GM19239 (cell line): Measurements from ENCODE around the gene MAGI2.
A peak's percentile ranks its signal among the peaks of the same experiment; 100 is the strongest.

Source experiments
- DNase-seq: peaks from one replicate; pipeline ENCODE4 v3.0.0; 2011; ENCODE audit warnings: low spot score; ENCODE audit not compliant: insufficient read length
- FAIRE-seq: peaks from 2 replicates; lab custom pipeline; 2011; peaks lifted over from hg19 to GRCh38; lab: Jason Lieb, UNC

The MAGI2 gene

DNA sequence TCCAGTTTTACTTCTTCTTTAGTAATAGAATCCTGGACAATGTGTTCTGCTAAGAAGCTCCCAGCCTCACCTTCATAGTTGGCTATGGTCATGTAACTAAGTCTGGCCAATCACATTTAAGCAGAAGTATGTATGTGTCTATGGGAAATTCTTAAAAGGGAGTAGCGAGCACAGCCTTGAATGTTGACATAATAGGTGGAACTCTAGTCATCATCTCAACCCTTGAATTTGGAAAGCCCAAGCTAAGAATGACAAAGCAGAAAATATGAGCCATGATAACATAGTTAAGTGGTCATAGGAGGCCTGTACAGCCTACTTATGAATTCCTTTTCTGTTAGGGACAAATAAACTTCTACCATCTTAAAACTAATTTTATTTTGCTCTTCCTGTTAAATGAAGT is 134.1 kb downstream of the MAGI2 start:
- FAIRE-seq (no peak), DNase-seq (no peak)

DNA sequence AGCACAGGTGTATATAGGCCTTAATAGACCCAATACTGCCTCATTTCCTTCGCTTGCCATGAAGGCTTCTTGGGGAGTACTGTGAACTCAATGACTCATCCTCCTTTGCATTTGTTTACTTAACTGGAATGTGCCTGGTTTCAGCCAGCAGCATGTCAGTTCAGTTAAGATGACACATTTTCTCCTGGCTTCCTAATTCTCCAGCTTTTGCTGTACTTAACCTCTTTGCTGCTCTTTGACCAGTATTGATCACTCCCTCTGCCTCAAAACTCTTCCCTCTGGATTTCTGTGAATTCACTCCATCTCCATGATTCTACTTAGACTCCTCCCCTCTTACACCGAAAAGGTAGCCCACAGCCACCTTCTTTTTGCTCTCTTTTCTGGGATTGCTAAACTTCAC is 135.7 kb downstream of the MAGI2 start:
- no peak for DNase-seq
- FAIRE-seq: no peak

DNA sequence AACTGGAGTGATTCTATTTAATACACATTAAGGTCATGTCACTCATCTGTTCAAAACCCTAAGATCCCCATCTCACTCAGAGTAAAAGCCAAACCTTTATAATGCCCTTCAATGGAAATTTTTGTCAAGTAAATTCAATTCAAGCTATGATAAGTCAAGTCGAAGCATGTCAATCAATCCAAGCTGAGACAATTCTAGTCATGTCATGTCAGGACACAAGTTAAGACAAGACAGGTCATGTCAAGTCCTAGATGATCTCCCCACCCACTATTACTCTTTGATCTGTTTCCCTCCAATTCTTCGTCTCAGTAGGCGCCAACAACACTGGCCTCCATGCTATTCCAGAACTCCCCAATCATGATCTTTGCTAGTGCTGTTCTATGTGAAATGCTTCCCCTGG is 141.4 kb downstream of the MAGI2 start:
- FAIRE-seq: no peak

DNA sequence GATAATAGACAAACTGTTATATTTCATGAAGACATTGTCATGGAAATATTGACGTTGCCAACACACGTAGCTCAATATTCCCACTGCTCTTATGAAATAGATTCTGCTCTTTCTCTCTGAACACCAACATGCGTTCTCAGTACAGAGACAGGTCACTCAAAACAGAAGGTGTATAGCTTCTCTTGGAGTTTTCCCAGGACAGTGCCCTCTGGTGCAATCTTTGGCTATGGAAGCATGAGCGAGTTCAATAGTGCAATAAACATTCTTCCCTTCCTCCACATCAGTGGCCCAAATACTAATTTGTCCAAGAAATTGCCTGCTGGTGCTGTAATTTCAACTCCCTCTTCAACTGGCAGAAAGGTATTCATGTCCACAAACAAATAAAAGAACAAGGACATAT is 145.3 kb downstream of the MAGI2 start:
- DNase-seq (no peak), FAIRE-seq (no peak)

More for the DNA sequence above, 141.4 kb downstream of the MAGI2 start:
- DNase-seq: no peak

DNA sequence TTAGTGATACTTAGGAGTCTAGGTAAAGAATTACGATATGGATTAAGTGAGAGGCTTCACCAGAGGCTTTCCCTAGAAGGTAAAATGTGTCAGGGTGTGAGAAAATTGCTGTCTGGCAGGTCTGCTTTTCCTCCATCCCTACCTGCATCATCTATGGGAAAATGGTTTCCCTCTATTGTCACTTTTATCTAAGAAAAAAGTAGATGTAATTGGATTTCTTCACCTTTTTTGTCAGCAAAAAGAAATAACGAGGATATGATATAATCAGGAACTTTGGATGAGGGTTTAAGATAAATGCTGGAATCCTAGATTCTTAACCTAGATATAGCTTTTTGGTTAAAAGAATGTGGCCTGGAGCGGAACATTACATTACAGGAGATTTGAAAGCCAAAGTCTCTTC is 146.1 kb downstream of the MAGI2 start:
- no peak for FAIRE-seq

DNA sequence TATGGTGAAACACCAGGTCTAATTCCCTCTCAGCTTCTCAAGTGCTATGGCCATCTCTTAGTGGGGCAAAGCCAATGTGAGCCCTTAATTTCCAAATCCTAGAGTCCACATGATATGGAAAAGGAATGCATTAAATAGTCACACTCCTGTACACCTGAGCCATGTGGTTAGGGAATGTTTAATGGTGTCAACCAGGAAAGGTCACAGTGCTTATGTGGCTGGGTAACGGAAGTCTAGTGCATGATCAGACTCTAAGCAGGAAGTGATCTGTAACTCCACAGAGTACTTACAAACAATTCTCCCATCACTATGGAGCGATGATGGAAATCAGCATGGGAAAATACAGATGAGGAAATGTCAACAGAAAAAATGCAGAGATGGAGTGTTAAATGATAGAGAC is 148.8 kb downstream of the MAGI2 start:
- no peak for FAIRE-seq

More for the DNA sequence above, 146.1 kb downstream of the MAGI2 start:
- no peak for DNase-seq

DNA sequence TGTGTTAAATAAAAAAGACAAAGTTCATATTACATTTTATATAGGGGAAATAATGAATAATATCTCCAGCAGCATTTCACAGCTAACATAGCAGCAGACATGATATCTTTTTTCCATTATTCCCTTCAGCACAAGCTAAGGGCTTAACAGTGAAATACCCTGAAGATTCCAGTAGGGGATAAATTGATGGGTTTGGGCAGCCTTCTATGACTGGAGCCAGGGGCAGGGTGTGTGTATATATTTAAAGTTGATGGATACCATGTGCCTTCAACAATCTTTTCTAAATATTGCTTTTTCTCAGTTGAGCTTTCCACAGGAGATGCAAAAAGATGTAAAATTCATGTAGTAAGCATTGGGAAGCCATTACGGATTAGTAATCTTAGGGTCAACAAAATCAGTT is 151.2 kb downstream of the MAGI2 start:
- no peak for FAIRE-seq
- DNase-seq: no peak

More for the DNA sequence above, 148.8 kb downstream of the MAGI2 start:
- no peak for DNase-seq

DNA sequence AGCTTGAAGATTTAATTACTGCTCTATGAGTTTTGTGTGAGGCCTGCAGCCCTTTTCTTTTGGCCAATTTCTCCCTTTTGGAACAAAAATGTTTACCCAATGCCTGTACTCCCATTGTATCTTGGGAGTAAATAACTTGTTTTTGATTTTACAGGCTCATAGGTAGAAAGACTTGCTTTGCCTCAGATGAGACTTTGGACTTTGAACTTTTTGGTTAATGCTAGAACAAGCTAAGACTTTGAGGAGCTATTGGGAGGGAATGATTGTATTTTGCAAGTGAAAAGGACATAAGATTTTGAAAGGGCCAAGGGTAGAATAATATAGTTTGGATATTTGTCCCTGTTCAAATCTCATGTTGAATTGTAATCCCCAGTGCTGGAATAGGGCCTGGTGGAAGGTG is 152.0 kb downstream of the MAGI2 start:
- DNase-seq (no peak), FAIRE-seq (no peak)

DNA sequence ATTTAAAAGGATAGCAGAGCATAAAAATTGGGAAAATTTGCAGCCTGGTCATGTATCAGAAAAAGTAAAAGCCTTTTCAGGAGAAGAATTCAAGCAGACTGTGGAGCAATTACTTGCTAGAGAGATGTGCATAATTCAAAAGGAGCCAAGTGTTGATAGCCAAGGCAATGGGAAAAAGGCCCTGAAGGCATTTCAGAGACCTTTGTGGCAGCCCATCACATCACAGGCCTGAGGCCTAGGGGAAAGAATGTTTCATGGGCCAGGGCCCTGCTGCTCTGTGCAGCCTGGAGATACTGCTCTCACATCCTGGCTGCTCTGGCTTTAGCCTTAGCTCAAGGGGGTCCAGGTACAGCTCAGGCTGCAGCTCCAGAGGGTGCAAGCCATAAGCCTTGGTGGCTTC is 152.9 kb downstream of the MAGI2 start:
- FAIRE-seq (no peak), DNase-seq (no peak)

DNA sequence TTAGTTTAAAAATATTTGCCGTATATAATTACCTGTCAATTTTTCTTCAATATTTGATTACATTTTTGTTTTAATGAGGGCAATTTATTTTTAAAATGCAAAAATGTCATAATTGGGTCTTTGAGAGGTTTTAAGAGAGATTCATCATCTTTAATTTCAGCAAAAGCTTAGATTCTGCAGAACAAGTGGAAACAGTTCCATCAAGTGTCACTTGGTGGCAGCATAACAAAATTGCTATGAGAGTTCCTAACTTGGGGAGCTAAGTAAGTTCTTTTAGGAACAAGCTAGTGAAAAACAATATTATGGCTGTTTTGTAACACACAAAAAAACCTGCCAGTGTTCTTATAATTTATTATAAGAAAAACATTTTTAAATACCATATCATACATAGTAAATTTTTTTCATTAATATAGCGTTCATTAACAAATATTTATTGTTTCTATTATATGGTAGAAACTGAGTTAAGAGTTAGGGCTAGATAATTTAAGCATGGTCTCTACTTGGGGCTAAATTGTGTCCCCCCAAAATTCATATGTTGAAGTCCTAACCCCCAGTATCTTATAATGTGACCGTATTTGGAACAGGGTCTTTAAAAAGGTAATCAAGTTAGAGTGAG is 155.2 kb downstream of the MAGI2 start:
- DNase-seq: no peak
- peak; percentile 51 for FAIRE-seq

DNA sequence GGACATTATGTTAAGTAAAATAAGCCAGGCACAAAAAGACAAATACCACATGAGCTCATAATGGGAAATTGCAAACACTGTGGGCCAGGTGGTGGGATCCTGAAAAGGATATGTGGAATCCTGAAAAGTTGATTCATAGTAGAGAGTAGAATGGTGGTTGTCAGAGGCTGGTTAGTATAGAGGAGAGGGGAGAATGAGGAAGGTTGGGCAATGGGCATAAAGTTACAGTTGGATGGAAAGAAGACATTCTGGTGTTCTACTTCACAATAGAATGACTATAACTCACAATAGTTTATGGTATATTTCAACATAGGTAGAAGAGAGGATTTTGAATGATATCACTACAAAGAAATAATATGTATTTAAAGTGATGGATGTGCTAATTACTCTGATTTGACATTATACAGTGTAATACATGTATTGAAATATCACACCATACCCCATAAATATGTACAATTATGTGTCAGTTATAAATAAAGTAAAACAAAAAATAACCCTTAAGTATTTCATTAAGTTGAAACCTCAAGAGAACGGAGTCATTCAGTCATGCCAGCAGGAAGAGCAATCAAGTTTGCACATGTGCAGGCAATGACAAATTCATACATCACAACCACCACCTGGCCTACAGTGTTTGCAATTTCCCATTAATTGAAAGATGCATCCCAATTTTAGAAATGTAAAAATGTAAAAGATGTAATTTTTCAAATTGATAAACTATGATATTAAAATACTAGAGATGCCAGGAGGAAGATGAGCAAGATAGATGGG is 156.7 kb downstream of the MAGI2 start:
- no peak for DNase-seq
- no peak for FAIRE-seq

DNA sequence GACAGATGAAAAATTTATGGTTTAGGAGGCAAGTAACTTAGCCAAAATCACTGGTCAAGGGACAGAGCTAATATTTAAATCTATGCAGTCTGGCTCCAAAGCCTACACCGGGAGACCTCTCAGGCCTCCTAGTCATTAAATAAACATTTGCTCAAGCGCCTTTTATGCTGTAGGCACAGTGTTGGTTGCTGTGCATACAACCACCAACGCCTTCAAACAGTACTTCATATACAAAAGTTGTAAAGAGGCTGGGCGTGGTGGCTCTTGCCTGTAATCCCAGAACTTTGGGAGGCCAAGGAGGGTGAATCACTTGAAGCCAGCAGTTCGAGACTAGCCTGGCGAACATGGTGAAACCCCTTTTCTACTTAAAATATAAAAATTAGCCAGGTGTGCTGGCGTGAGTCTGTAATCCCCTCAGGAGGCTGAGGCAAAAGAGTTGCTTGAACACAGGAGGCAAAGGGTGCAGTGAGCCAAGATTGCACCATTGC is 159.8 kb downstream of the MAGI2 start:
- no peak for FAIRE-seq
- no peak for DNase-seq

DNA sequence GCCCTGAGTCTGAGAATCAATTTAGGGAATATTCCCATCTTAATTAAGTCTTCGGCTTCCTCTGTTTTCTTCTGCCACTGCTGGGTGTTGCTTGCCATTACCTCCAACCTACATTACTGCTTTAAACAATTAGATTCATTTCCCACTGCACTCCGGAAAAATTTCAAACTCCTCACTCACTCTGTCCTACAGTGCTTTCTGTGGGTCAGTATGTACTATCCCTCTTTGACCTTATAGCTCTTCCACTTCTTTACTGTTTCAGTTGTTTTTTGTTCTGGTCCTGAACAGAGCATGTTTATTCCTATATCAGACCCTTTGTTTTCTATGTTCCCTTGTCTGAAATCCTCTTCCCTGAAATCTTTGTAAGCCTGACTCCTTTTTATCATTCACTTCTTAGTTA is 160.6 kb downstream of the MAGI2 start:
- FAIRE-seq: no peak

DNA sequence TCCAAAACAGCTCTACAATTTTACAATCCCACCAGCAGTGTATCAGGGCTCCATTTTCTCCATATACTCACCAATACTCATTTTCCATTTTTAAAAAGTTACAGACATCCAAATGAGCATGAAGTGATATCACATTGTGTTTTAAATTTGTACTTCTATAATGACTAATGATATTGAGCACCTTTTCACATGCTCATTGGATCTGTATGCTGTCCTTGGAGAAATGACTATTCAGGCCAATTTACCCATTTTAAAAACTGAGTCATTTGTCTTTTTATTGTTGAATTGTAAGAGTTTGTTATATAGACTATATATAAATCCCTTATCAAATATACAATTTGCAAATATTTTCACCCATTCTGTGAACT is 162.0 kb downstream of the MAGI2 start:
- FAIRE-seq: no peak
- no peak for DNase-seq

More for the DNA sequence above, 160.6 kb downstream of the MAGI2 start:
- no peak for DNase-seq

DNA sequence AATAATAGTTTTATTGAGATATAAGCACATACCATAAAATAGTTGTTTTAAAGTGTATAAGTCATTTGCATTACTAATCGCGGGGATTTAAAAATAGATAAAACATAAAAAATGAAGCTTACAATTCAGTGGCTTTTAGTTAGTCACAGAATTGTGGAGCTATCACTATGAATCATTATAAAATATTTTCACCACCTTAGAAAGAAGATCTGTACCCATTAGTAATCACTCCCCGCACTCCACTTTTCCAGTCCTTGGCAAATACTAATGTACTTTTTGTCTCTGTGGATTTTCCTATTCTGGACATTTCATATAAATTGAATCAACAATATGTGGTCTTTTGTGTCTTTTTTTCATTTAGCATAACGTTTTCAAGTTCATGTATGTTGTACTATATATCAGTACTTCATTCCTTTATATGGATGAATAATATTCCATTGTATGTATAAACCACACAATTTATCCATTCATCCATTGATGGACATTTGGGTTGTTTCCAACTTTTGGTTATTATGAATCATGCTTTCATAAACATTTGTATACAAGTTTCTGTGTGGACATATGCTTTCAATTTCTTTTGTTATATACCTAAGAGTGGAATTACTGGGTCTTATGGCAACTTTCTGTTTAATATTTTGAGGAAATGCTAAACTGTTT is 162.5 kb downstream of the MAGI2 start:
- DNase-seq: no peak
- FAIRE-seq: no peak

DNA sequence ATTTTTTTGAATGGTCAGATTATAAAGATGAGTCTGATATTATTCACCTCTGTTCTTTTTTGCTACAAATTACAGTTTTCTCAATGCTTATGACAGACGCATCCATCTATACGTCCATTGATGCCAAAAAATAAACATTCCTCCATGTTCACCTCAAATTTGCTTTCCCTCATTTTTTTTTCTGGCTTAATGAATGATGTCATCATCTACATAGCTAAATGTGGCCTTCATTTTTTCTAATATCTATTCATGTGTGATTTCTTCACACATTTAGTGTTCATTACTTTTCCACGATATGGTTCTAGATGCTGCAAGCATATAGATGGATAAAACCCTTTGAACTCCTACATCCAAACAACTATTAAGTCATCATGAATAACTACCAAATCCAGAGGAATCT is 163.1 kb downstream of the MAGI2 start:
- no peak for FAIRE-seq
- DNase-seq: no peak

DNA sequence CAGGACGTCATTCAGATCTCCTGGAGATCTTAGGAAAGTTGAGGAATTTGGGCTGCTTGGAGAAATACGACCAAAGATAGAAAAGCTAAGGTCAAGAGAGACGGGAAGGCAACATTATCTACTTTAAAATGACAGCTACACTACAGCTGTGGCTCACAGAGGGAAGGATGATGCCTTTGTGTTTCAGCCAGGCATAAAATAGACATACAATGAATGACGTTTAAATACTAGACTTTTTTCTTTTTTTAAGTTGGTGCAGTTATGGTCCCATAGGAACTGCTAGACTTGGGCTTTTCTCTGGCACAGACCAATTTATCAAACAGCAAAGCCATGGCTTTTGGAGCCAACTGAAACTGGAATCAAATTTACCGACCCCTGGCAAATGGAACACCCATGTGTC is 164.8 kb downstream of the MAGI2 start:
- no peak for DNase-seq

DNA sequence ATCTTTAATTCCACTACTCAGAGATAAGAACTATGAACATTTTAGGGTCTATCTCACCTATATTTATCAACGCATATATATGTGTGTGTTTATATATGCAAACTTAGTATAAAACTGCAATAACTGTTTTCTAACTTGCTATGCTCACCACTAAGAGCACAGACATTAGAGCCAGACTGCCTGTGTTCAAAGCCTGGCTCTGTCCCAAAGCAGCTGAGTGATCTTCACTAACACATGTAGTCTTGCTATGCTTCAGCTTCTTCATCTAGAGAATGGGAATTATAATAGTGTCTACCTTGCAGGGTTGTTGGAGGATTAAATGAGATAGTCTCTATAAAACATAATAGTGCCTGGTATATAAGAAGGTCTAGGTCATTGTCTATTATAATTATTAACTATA is 165.5 kb downstream of the MAGI2 start:
- FAIRE-seq: no peak

More for the DNA sequence above, 164.8 kb downstream of the MAGI2 start:
- FAIRE-seq: no peak

DNA sequence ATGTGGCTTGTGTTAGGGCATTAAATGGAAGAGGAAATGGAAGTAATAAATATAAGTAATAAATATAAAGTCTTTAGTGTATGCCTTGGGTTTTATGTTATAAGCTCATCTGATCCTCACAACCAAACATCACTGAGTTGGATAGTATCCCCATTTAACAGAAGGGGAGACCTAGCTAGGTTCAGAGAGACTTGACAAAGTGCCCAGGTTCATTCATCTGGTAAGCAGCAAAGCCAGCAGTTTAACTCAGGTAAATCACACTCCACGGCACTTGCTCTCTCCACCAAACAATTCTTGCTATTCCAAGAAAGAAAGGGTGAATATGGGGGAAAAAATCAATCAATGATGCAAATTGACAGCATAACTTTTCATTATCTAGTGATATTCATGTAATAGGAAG is 167.3 kb downstream of the MAGI2 start:
- FAIRE-seq: no peak
- no peak for DNase-seq

More for the DNA sequence above, 165.5 kb downstream of the MAGI2 start:
- DNase-seq: no peak

DNA sequence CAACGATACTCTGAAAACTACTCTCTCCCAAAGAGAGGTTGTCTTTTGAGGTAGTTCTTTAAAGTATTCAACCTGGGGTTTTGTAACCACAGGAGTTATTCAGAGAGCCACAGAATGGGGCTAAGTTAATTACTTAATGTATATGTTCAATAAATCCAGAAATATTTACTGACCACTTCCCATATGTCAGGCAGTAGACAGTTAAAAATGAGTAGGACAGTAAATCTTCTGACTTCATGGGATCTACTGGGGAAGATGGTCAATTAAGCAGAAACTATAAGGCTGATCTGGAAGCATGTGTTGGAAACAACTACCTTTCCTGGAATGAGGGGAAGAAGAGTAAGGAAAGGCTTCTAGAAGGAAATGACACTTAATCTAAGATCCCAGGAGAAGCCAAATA is 167.7 kb downstream of the MAGI2 start:
- FAIRE-seq (no peak), DNase-seq (no peak)

DNA sequence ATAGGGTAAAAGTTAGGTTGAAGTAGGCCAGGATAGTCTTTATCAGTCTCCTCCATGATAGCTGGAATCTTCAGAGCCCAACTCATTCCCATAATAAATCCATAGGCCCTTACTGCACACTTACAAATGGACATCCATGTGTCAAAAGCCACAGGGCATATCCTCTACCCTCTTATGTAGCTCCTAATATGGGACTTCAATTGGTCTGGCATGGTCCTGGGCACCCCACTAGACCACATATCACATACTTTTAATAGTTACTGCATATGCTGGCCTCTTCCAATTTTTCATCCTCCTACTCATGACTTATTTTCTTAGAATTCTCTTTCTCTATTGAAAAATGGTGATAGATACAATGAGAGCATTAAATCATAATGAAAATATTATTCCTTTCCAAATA is 169.3 kb downstream of the MAGI2 start:
- no peak for FAIRE-seq
- DNase-seq: no peak
